Measurements from ENCODE around the gene OPTC. TPM values are rescaled to one million over a fixed set of nuclear protein-coding genes. Genes with fewer than 3 reads are reported as not detected.

OPTC gene
- total and polyA plus RNA-seq, 2 of the 8 experiments (the other 6 are each of a cell fraction or from before 2014, with no cell fraction given) = 1.1 to 4.0 TPM

- TF ChIP-seq EP300 (IDR thresholded peaks at IDR 0.05; ENCODE audit: borderline replicate concordance in 1 of 2, low read depth in 2 of 2, low read length in 2 of 2) = no peak
- TF ChIP-seq MAFK (IDR thresholded peaks at IDR 0.05; ENCODE audit: low read depth, low read length) = no peak
- TF ChIP-seq CEBPB (IDR thresholded peaks at IDR 0.05; ENCODE audit: low read depth, low read length) = no peak
- no peak for TF ChIP-seq FOSL1 (IDR thresholded peaks at IDR 0.05; ENCODE audit: insufficient read depth, low read depth, low read length)
- no peak for TF ChIP-seq PHF8 (conservative IDR thresholded peaks at IDR 0.05; ENCODE audit: low read depth, low read length)
- TF ChIP-seq RXRA (IDR thresholded peaks at IDR 0.05; ENCODE audit: insufficient read depth, low read depth, low read length) = no peak
- TF ChIP-seq RBBP5 (IDR thresholded peaks at IDR 0.05; ENCODE audit: borderline replicate concordance, low read depth, low read length) = no peak
Measured at GRCh38 chr1:203464743-203465142, 29.2 kb upstream of the OPTC start (continued).
